OCI-M1 (cell line): ENCODE data around the gene LIN7B.
"Not testable (repeated sequence)": the region's sequence is repeated elsewhere in the genome, so short reads cannot be mapped to it uniquely, and the experiment has no call there.

ENCODE experiments used
- DNase-seq: peaks from one replicate; lab custom pipeline; 2025; lab: John Stamatoyannopoulos, UW

Gene LIN7B

GRCh38 chr19:49119411-49120324 lies 5.5 kb downstream of the LIN7B start, which contains the start of gene PPFIA3:
Gene PPFIA3 (plus strand): TSS chr19:49119544. CDS start chr19:49127874, 8,330 bp downstream.
- peak; percentile 35 for DNase-seq

DNA sequence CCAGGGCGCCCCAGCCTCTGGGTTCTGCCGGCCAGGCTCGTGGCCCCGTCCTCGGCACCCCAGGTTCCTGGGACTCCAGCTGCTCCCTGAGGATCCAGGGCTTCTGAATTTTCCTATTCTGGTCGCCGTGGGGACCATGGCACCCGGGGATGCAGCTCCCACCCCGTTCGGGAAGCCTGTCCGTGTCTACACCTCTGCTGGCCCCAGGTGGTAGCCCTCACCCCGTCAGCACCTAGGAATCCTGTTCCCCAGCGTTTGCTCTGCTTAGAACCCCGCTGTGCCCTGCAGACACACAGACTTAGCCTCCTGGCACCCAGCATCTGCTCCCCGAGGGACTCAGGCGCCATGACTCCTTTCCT lies 6.1 kb downstream of the LIN7B start:
- DNase-seq = no peak

GRCh38 chr19:49120868-49121267 lies 6.7 kb downstream of the LIN7B start:
- no peak for DNase-seq

DNA sequence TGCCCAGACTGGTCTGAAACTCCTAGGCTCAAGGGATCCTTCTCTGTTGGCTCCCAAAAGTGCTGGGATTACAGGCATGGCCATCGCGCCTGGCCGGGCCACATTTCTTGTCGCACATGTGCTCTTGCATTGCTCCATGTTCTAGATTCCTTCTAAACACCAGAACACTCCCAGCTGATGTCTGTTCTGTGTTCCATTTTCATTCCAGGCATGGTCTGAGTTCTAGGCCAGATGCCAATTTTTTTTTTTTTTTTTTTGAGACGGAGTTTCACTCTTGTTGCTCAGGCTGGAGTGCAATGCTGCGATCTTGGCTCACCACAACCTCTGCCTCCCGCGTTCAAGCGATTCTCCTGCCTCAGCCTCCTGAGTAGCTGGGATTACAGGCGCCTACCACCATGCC lies 7.7 kb downstream of the LIN7B start:
- peak; percentile 49 for DNase-seq

DNA sequence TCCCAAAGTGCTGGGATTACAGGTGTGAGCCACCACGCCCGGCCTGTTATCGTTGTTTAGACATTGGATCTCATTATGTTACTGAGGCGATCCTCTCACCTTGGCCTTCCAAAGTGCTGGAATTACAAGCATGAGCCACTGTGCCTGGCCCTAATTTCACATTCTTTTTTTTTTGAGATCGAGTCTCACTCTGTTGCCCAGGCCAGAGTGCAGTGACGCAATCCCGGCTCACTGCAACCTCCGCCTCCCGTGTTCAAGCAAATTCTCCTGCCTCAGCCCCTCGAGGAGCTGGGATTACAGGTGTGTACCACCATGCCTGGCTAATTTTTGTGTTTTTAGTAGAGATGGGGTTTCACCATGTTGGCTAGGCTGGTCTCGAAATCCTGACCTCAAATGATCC lies 9.1 kb downstream of the LIN7B start:
- not testable (repeated sequence) for DNase-seq

- DNase-seq = no peak
Measured at GRCh38 chr19:49125025-49125731, 11.0 kb downstream of the LIN7B start.

GRCh38 chr19:49126575-49126974 lies 12.4 kb downstream of the LIN7B start:
- no peak for DNase-seq

- not testable (repeated sequence) for DNase-seq
Measured at GRCh38 chr19:49127225-49127624, 13.1 kb downstream of the LIN7B start.

- DNase-seq = peak; percentile 98
Measured at GRCh38 chr19:49127674-49128544, 13.7 kb downstream of the LIN7B start.

DNA sequence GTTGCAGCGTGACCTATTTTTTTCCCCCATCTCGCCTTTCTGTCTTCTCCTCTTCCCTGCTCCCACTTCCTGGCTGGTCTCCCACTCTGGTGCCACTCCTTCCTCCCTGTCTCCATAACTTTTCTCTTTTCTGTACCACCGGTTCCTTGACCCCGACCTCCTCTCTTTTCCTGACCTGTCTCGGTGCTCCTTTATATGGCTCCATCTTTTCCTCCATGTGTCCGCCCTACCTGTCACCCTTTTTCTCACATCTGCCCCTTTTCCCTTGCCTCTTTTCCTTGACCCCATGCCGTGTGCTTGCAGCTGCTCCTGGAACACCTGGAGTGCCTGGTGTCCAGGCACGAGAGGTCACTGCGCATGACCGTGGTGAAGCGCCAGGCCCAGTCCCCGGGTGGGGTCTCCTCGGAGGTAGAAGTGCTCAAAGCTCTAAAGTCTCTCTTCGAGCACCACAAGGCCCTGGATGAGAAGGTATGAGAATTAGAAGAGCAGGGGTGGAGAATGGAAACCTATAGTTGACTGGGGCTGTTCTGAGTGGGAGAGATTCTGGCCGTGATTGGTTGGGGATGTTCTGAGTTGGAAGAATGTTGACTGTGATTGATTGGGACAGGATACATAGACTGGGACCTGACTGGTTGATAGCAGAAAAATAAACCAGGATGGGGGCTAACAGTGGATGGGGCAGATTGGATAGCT lies 14.5 kb downstream of the LIN7B start:
- DNase-seq = no peak

DNA sequence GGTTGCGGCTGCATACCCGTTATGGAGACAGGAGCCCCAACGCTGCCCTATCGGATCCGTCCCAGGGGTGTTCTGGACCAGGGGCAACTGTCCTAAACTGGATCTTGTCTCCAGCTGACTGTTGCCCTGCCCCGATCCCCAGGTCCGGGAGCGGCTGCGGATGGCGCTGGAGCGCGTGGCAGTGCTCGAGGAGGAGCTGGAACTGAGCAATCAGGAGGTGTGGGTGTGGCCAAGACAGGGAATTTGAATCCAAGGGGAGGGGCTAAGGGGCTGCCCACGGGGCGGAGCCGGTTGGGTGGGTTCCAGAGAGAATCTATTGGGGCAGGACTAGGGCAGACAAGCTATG lies 15.0 kb downstream of the LIN7B start:
- no peak for DNase-seq

GRCh38 chr19:49130325-49130724 lies 16.2 kb downstream of the LIN7B start:
- no peak for DNase-seq

DNA sequence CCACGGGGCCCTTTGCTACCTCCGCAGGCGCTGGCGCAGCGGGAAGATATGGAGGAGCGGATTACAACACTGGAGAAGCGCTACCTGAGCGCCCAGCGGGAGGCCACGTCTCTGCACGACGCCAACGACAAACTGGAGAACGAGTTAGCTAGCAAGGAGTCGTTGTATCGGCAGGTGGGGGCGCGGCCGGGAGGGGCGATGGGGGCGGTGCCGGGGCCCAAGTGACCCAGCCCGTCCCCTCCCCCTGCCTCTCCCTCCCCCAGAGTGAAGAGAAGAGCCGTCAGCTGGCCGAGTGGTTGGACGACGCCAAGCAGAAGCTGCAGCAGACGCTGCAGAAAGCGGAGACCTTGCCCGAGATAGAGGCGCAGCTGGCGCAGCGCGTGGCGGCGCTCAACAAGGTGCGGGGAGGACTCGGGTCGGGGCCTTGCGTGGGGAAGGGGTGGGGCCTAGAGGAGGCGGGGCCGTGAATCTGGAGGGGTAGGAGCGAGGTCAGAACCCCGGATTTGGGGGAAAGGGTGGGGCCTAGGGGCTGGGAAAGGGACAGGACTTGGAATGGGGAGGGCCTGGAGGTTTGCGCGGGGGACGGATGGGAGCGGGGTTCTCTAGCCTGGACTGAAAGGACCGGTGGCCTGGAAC lies 18.9 kb downstream of the LIN7B start:
- DNase-seq = no peak

- no peak for DNase-seq
Measured at GRCh38 chr19:49133621-49134454, 19.7 kb downstream of the LIN7B start.

DNA sequence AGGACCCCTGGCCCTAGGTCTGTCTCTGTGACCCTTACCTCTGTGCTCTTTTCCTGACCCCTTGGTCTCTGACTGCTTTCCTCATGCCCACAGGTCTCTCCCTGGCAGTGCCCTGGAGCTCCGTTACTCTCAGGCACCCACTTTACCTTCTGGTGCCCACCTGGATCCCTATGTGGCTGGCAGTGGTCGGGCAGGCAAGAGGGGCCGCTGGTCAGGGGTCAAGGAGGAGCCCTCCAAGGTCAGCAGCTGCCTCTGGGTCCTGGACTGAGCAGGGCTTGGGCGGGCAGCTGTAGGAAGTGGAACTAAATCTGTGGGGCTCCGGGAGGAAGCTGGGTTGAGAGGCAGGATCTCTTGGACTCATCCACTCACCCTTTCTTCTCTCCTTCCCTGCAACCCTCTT lies 21.5 kb downstream of the LIN7B start:
- no peak for DNase-seq

- no peak for DNase-seq
Measured at GRCh38 chr19:49136771-49137171, 22.6 kb downstream of the LIN7B start.

GRCh38 chr19:49140951-49141350 lies 26.8 kb downstream of the LIN7B start:
- DNase-seq = no peak

- no peak for DNase-seq
Measured at GRCh38 chr19:49141352-49141751, 27.2 kb downstream of the LIN7B start.

DNA sequence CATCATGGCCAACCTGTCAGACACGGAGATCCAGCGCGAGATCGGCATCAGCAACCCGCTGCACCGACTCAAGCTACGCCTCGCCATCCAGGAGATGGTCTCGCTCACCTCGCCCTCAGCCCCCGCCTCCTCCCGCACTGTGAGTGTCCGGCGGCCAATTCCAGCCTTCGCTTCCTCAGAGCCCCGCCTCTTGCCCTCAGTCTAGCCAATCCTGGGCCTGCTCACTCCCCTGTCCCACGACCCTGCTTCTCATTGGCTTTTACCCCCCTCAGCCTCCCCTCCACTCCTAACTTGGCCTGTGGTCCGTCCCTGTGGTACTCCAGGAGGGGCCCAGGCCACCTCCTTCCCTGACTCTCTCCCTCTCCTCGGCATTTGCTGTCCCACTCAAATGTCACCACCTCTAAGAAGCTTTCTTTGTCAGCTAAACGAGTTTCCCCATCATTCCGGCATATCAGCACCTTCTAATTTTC lies 28.7 kb downstream of the LIN7B start:
- peak; percentile 74 for DNase-seq
